Kidney epithelial cell (primary cell): Measurements from ENCODE around the gene CNN1. TPM values are rescaled to one million over a fixed set of nuclear protein-coding genes. Genes with fewer than 3 reads are reported as not detected.

Experiments
- DNase-seq: peaks from one replicate; pipeline ENCODE4 v3.0.0-alpha.2; 2010; ENCODE audit warnings: low read depth
- H3K27me3 ChIP-seq: 2 replicates; pipeline ENCODE4 v1.6.0; 2011; ENCODE audit warnings: low read length; ENCODE audit not compliant: control insufficient read depth, insufficient read depth
- H3K36me3 ChIP-seq: 2 replicates; pipeline ENCODE4 v1.5.1; 2011; ENCODE audit warnings: low read length; ENCODE audit not compliant: control insufficient read depth, insufficient read depth
- H3K4me3 ChIP-seq: 2 replicates; pipeline ENCODE4 v1.5.1; 2011; ENCODE audit warnings: low read depth, mild to moderate bottlenecking, control low read depth, low read length
- CTCF ChIP-seq: IDR thresholded peaks from 2 replicates; pipeline ENCODE4 v1.5.1; 2011; ENCODE audit warnings: mild to moderate bottlenecking, moderate library complexity, low read length, control low read depth, inconsistent platforms; ENCODE audit not compliant: insufficient read depth, poor library complexity, severe bottlenecking
- total RNA-seq: library from RNA; depleted of rRNA; stranded (reverse); fragments of >200 nt; gene quantifications from 2 replicates; pipeline ENCODE4 v1.2.3, GENCODE V29; 2015

Gene CNN1
- total RNA-seq, 1 donor from 2014 or later, result 14.5 TPM

- no peak for TF ChIP-seq CTCF
- no peak for DNase-seq
- peaks cover 1% of the 10 kb centered on the region for H3K36me3 ChIP-seq
Measured at GRCh38 chr19:11549386-11549953, 10.8 kb downstream of the CNN1 start.

GRCh38 chr19:11550265-11550664 lies 11.6 kb downstream of the CNN1 start:
- no peak for DNase-seq
- no peak for TF ChIP-seq CTCF
- no peak overlapping the region for H3K4me3 ChIP-seq
- no peaks in the 10 kb centered on the region for H3K27me3 ChIP-seq
- H3K36me3 ChIP-seq, result peaks cover 1% of the 10 kb centered on the region

More at GRCh38 chr19:11549386-11549953, 10.8 kb downstream of the CNN1 start:
- no peaks in the 10 kb centered on the region for H3K27me3 ChIP-seq
- H3K4me3 ChIP-seq, result no peak overlapping the region

- H3K36me3 ChIP-seq, result peaks cover 1% of the 10 kb centered on the region
- no peak for DNase-seq
- TF ChIP-seq CTCF, result no peak
- no peak overlapping the region for H3K4me3 ChIP-seq
- H3K27me3 ChIP-seq, result no peaks in the 10 kb centered on the region
Measured at GRCh38 chr19:11551603-11552235, 13.1 kb downstream of the CNN1 start.

- no peak for DNase-seq
- no peaks in the 10 kb centered on the region for H3K27me3 ChIP-seq
- no peak for TF ChIP-seq CTCF
- H3K4me3 ChIP-seq, result no peak overlapping the region
- H3K36me3 ChIP-seq, result peaks cover 1% of the 10 kb centered on the region
Measured at GRCh38 chr19:11552666-11553372, 14.2 kb downstream of the CNN1 start.

GRCh38 chr19:11554160-11554559 lies 15.5 kb downstream of the CNN1 start:
- Histone ChIP-seq H3K4me3 (no peak overlapping the region), H3K27me3 (no peaks in the 10 kb centered on the region), H3K36me3 (peaks cover 1% of the 10 kb centered on the region)
- TF ChIP-seq CTCF, result no peak
- DNase-seq, result no peak
